Neural progenitor cell (in vitro differentiated cells): ENCODE measurements around the gene TLR5. TPM values are rescaled to one million over a fixed set of nuclear protein-coding genes. Genes with fewer than 3 reads are reported as not detected.

Experiments
- DNase-seq: peaks from one replicate; pipeline ENCODE4 v3.0.0-alpha.2; 2016; ENCODE audit warnings: low spot score
- H2AFZ ChIP-seq: fragments of 200-600 bp; sonication (generic); replicated peaks from 2 replicates; pipeline ENCODE4 v1.6.1; 2016; ENCODE audit warnings: antibody characterized with exemption
- H3F3A ChIP-seq: fragments of 200-600 bp; sonication (generic); 2 replicates; pipeline ENCODE4 v1.6.1; 2016; ENCODE audit warnings: antibody characterized with exemption, low read depth
- H3K27ac ChIP-seq: fragments of 200-600 bp; sonication (generic); 2 replicates; pipeline ENCODE4 v1.5.1; 2016; ENCODE audit warnings: mild to moderate bottlenecking
- H3K27me3 ChIP-seq: fragments of 200-600 bp; sonication (generic); 2 replicates; pipeline ENCODE4 v1.6.1; 2016; ENCODE audit warnings: mild to moderate bottlenecking, moderate library complexity
- H3K36me3 ChIP-seq: fragments of 200-600 bp; sonication (generic); 2 replicates; pipeline ENCODE4 v1.5.1; 2016
- H3K4me1 ChIP-seq: fragments of 200-600 bp; sonication (generic); 2 replicates; pipeline ENCODE4 v1.6.1; 2016; ENCODE audit warnings: mixed run types
- H3K4me2 ChIP-seq: fragments of 200-600 bp; sonication (generic); 2 replicates; pipeline ENCODE4 v1.6.1; 2016
- H3K4me3 ChIP-seq: fragments of 200-600 bp; sonication (generic); 2 replicates; pipeline ENCODE4 v1.5.1; 2016
- H3K79me2 ChIP-seq: fragments of 200-600 bp; sonication (generic); 2 replicates; pipeline ENCODE4 v1.6.1; 2016; ENCODE audit warnings: low read depth
- H3K9ac ChIP-seq: fragments of 200-600 bp; sonication (generic); 2 replicates; pipeline ENCODE4 v1.6.1; 2016
- H3K9me3 ChIP-seq: fragments of 200-600 bp; sonication (generic); 2 replicates; pipeline ENCODE4 v1.5.1; 2016; ENCODE audit warnings: low read depth
- H4K20me1 ChIP-seq: fragments of 200-600 bp; sonication (generic); 2 replicates; pipeline ENCODE4 v1.6.1; 2016; ENCODE audit warnings: low read depth
- H3K27ac Mint-ChIP-seq: 3 replicates; pipeline ENCODE4 v1.8.0; 2021; ENCODE audit warnings: mixed read lengths
- H3K27me3 Mint-ChIP-seq: 2 replicates; pipeline ENCODE4 v1.8.0; 2022; ENCODE audit warnings: low read depth, mild to moderate bottlenecking, inconsistent platforms, moderate library complexity, mixed read lengths; ENCODE audit not compliant: insufficient read depth
- H3K36me3 Mint-ChIP-seq: 3 replicates; pipeline ENCODE4 v1.8.0; 2021; ENCODE audit warnings: mixed read lengths
- H3K4me1 Mint-ChIP-seq: 3 replicates; pipeline ENCODE4 v1.8.0; 2021; ENCODE audit warnings: mixed read lengths
- H3K4me3 Mint-ChIP-seq: 3 replicates; pipeline ENCODE4 v1.8.0; 2021; ENCODE audit warnings: mild to moderate bottlenecking, moderate library complexity, mixed read lengths
- H3K9me3 Mint-ChIP-seq: 3 replicates; pipeline ENCODE4 v1.8.0; 2020; ENCODE audit warnings: mixed read lengths
- CTCF ChIP-seq: fragments of 200-600 bp; sonication (generic); IDR thresholded peaks from 2 replicates; pipeline ENCODE4 v1.5.1; 2017; ENCODE audit warnings: antibody characterized with exemption, mild to moderate bottlenecking
- EZH2 ChIP-seq: fragments of 200-600 bp; sonication (generic); IDR thresholded peaks from 2 replicates; pipeline ENCODE4 v1.6.1; 2017; ENCODE audit warnings: antibody characterized with exemption, mild to moderate bottlenecking, moderate library complexity
- EZH2phosphoT487 ChIP-seq: fragments of 200-600 bp; sonication (generic); IDR thresholded peaks from 2 replicates; pipeline ENCODE4 v1.6.1; 2017; ENCODE audit warnings: antibody characterized with exemption
- total RNA-seq: library from RNA; depleted of rRNA; stranded (reverse); fragments of >200 nt; gene quantifications from 2 replicates; pipeline ENCODE4 v1.2.3, GENCODE V29; 2015; ENCODE audit warnings: low replicate concordance

Gene TLR5
- total RNA-seq, 1 donor from 2014 or later = 0.30 TPM

GRCh38 chr1:223088713-223089240 lies 54.3 kb downstream of the TLR5 start:
- no peaks in the 10 kb centered on the region for H4K20me1 ChIP-seq
- no peaks in the 10 kb centered on the region for H3K9me3 ChIP-seq
- Mint-ChIP-seq H3K27ac (peak overlapping the region; percentile 13), H3K4me3 (no peak overlapping the region), H3K4me1 (peaks cover 26% of the 10 kb centered on the region), H3K27me3 (peaks cover 8% of the 10 kb centered on the region), H3K36me3 (no peaks in the 10 kb centered on the region), H3K9me3 (no peaks in the 10 kb centered on the region)
- no peak overlapping the region for H2AFZ ChIP-seq
- H3K9ac ChIP-seq = no peak overlapping the region
- no peaks in the 10 kb centered on the region for H3F3A ChIP-seq
- no peaks in the 10 kb centered on the region for H3K79me2 ChIP-seq
- no peak overlapping the region for H3K4me2 ChIP-seq
- no peaks in the 10 kb centered on the region for H3K36me3 ChIP-seq
- no peak for DNase-seq
- H3K27me3 ChIP-seq = no peaks in the 10 kb centered on the region
- TF ChIP-seq CTCF (no peak), EZH2phosphoT487 (no peak), EZH2 (no peak)
- no peaks in the 10 kb centered on the region for H3K4me1 ChIP-seq
- H3K27ac ChIP-seq = no peak overlapping the region
- H3K4me3 ChIP-seq = no peak overlapping the region

DNA sequence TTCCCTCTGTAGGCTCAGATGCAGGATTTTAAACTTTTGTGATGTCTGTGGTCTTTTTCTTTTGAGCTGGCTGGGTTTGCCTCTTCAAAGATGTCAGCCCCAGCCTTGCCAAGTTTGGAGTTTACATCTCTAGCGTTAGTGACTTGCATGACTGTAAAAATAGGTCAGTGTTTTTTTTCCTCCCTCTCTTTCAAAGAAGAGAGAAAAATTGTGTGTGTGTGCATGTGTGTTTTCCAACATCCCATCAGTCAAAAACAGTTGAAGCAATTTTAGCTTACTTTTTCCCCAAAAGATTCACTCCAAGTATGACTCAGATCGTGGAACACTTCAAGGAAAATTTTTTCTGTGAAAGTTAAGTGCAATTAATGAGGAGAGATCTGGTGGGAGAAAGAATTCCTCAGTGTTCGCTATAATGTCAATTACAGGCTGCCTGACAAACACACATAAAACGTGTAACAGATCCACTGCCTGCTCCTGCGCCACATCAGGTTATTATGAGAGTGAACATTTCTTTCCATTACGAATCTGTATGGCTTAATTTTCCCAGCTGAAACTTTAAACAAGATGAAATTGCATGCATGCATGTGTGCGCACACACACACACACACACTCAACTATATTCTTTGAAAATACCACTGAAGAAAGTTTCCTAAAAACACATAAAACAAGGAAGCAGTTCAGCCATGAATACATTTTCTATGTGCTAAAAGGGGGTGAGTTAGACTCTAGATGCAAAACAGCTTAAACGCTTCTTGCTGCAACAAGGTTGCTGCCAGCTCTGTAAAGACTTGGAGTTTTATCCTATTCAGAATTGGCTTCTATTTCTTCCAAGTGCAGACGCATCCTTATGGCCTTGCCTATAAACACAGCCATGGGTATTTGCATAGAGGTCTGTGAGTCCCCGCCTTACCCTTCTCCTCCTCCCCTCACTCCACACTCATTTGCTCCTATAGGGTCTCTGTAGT lies 55.5 kb downstream of the TLR5 start:
- H3K9ac ChIP-seq = no peak overlapping the region
- H3K27me3 ChIP-seq = no peaks in the 10 kb centered on the region
- no peaks in the 10 kb centered on the region for H3K9me3 ChIP-seq
- H2AFZ ChIP-seq = no peak overlapping the region
- H3K4me1 ChIP-seq = no peaks in the 10 kb centered on the region
- Mint-ChIP-seq H3K9me3 (no peaks in the 10 kb centered on the region), H3K4me3 (no peak overlapping the region), H3K36me3 (no peaks in the 10 kb centered on the region), H3K27ac (peak overlapping the region; percentile 2), H3K4me1 (peaks cover 26% of the 10 kb centered on the region), H3K27me3 (peaks cover 10% of the 10 kb centered on the region)
- TF ChIP-seq CTCF (no peak), EZH2phosphoT487 (no peak), EZH2 (no peak)
- no peaks in the 10 kb centered on the region for H4K20me1 ChIP-seq
- H3F3A ChIP-seq = no peaks in the 10 kb centered on the region
- no peaks in the 10 kb centered on the region for H3K36me3 ChIP-seq
- no peaks in the 10 kb centered on the region for H3K79me2 ChIP-seq
- H3K4me3 ChIP-seq = no peak overlapping the region
- no peak for DNase-seq
- no peak overlapping the region for H3K27ac ChIP-seq
- H3K4me2 ChIP-seq = no peak overlapping the region

GRCh38 chr1:223084464-223084866 lies 58.6 kb downstream of the TLR5 start:
- H3K9ac ChIP-seq = no peak overlapping the region
- no peaks in the 10 kb centered on the region for H3K36me3 ChIP-seq

More at GRCh38 chr1:223084464-223084866, 58.6 kb downstream of the TLR5 start:
- peaks cover 5% of the 10 kb centered on the region for H3K27me3 Mint-ChIP-seq
- H3K36me3 Mint-ChIP-seq = peaks cover 1% of the 10 kb centered on the region
- no peak overlapping the region for H3K27ac Mint-ChIP-seq
- Histone ChIP-seq H2AFZ (no peak overlapping the region), H3K4me1 (no peaks in the 10 kb centered on the region), H3K9me3 (no peaks in the 10 kb centered on the region), H3K4me2 (no peak overlapping the region), H3K27ac (no peak overlapping the region), H3K79me2 (no peaks in the 10 kb centered on the region), H3F3A (peaks cover 4% of the 10 kb centered on the region), H3K4me3 (no peak overlapping the region), H3K27me3 (no peaks in the 10 kb centered on the region), H4K20me1 (no peaks in the 10 kb centered on the region)
- TF ChIP-seq CTCF (no peak), EZH2phosphoT487 (no peak), EZH2 (no peak)
- H3K9me3 Mint-ChIP-seq = no peaks in the 10 kb centered on the region
- peaks cover 28% of the 10 kb centered on the region for H3K4me1 Mint-ChIP-seq
- no peak for DNase-seq
- no peak overlapping the region for H3K4me3 Mint-ChIP-seq
